ENCODE measurements around the gene MORN1.

MORN1 gene

GRCh38 chr1:2290171-2290578, 101.2 kb downstream of the MORN1 start:
- DNase-seq (ENCODE audit: low read depth) = no peak

GRCh38 chr1:2289607-2290006, 101.7 kb downstream of the MORN1 start:
- DNase-seq (ENCODE audit: low read depth) = no peak

GRCh38 chr1:2288816-2289536, 102.4 kb downstream of the MORN1 start:
- DNase-seq (ENCODE audit: low read depth) = no peak

GRCh38 chr1:2288311-2288710, 103.0 kb downstream of the MORN1 start:
- DNase-seq (ENCODE audit: low read depth) = no peak

DNA sequence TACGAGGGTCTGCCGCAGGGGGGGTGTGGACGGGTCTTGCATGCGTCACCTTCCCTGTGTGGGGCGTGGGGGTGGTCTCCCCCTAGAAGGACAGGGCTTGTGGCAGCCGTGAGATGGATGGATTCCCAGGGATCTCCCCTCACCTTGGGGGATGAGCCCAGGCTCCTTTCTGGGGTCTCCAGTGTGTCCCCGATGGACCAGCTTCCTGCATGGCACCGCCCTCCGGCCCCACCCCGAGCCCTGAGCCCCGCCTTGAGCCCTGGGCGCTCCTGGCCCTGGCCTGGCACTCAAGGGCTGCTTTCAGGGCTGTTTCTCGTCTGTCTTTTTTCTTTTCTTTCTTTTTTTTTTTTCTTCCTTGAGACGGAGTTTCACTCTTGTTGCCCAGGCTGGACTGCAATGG, 103.7 kb downstream of the MORN1 start:
- no peak for DNase-seq (ENCODE audit: low read depth)

DNA sequence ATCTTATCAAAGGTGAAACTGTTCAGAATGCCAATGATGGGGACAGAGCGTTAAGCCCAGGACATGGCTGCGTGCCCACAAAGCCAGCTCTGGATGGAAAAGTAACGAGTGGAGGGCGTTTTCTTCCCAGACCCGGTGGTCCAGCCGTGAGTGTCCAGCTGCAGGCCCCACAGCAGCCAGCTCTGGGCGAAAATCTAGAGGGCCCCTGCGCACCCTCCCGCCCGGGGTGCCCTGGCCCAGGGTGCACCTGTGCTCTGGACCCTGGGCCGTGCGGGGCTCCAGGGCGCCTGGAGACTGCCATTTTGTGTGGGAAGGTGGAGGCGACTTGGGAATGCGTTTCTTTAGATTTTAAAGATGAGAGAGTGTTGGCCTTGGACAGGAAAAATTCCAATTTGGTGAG, 104.4 kb downstream of the MORN1 start:
- no peak for DNase-seq (ENCODE audit: low read depth)

DNA sequence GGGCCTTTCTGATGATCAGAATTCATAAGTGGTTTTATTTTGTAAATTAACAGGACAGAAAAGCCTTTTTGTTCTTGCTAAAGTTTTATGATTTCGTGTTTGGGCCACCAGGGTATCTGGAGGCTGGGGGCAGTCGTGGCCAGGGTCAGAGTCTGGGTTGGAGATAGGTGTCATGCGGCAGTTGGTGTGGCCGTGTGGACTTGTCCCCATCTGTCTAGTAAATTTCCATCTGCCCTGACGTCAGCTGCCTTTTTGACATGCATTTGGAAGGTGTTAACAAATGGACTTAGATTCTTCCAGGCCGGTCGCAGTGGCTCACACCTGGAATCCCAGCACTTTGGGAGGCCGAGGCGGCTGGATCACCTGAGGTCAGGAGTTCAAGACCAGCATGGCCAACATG, 106.4 kb downstream of the MORN1 start:
- no peak for DNase-seq (ENCODE audit: low read depth)

DNA sequence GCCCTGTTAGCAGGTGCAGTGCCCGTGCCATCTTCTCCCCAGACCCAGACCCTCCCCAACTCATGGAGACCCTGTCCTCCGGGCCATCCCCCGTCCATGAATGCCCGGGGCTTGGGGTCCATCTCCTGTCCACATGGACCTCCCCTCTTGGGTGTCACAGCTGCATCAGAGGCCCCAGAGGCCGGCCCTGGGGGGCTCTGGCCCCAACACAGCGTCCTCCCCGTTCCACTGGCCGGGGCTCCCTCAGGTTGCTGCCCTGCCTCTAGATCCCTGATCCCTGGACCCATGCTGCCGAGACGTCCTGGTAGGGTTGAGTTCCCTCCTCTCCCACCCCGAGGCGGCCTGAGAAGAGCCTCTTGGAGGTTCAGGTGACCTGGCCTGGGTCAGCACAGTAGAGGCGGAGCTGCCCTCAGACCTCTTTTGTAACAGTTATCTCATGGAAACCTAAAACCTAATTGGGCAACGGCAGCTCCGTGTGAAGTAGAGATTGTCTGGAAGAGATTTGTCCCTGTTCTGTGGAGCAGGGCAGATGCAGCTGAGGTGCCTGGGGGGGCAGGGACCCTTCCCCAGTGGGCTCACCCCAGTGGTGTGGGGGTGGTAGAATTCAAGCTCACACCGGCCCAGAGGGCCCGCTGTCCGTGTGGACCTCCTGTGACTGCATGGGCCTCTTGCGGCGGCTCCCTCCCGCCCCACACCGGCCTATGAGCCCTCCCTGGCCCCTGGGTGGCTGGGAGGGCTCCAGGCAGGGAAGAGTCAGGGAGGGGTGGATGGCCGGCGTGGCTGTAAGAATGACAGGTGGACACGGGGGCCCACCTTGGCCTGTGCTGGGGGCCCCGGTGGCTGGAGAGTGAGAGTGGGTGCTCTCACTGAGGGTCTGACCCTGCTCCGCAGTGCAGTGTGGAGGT, 107.1 kb downstream of the MORN1 start:
- DNase-seq (ENCODE audit: low read depth) = no peak

DNA sequence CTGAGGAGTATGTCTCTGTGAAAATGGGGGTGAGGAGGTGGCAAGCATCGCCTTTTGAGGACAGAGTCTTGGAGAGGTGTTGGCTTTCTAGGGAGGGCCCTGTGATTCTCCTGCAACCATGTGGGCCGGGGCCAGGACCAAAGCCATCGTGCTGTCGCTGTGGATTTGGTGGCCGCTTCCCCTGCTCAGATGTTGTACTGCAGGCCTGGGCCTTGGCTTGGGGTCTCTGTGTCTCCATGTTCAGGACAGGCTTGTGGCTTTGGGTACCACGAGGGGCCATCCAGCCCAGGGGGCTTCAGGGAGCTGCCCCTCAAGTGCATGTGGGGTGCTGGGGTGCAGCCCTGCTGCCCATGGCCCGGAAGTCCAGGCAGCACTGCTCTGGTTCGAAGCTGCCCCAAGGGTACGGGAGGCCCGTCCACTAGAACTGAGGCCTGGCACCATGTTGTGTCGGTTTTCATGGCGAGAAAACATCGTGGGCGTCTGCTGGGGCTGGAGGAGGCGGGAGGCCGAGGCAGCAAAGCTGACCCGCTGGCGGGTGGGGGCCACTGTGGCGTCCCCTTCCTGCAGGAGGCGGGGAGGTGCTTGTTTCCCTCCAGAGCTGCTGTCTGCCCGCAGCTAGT, 107.9 kb downstream of the MORN1 start:
- no peak for DNase-seq (ENCODE audit: low read depth)

GRCh38 chr1:2282556-2283270, 108.6 kb downstream of the MORN1 start:
- DNase-seq (ENCODE audit: low read depth) = no peak

DNA sequence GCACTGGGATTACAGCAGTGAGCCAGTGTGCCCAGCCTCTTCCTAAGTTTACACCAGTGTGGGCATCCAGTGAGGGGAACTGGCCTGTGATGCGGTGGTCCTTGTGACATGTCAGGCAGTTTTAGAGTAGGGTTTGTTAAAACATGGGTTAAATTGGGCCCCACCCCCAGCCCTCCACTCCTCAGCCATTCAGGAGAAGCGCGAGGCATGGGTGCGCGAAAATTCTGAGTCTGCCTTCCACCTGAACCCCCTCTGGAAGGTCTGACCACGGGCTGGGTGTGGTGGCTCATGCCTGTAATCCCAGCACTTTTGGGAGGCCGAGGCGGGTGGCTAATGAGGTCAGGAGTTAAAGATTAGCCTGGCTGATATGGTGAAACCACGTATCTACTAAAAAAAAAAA, 111.5 kb downstream of the MORN1 start:
- DNase-seq (ENCODE audit: low read depth) = no peak

DNA sequence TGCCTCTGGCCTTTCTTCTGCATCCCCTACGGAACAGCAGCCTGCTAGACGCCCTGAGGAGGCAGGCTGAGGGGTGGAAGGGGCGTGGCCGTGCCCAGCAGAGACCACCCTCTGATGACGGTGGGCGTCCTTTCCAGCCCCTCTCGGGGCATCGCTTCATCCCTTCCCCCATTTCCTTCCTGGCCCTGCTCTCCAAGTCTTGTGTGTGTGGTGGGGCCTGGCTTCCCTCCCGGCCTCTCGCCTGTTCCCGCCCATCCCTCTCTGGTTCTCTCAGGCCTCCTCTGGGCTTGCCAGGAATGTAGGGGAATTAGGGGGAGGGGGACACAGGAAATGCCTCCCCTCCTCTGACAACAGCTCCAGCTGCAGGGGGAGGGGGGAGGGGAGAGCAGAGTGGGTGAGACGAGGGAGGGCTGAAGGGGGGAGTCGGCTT, 112.1 kb downstream of the MORN1 start:
- DNase-seq (ENCODE audit: low read depth) = no peak

- no peak for DNase-seq (ENCODE audit: low read depth)
Observed at GRCh38 chr1:2278591-2279209, 112.7 kb downstream of the MORN1 start.

DNA sequence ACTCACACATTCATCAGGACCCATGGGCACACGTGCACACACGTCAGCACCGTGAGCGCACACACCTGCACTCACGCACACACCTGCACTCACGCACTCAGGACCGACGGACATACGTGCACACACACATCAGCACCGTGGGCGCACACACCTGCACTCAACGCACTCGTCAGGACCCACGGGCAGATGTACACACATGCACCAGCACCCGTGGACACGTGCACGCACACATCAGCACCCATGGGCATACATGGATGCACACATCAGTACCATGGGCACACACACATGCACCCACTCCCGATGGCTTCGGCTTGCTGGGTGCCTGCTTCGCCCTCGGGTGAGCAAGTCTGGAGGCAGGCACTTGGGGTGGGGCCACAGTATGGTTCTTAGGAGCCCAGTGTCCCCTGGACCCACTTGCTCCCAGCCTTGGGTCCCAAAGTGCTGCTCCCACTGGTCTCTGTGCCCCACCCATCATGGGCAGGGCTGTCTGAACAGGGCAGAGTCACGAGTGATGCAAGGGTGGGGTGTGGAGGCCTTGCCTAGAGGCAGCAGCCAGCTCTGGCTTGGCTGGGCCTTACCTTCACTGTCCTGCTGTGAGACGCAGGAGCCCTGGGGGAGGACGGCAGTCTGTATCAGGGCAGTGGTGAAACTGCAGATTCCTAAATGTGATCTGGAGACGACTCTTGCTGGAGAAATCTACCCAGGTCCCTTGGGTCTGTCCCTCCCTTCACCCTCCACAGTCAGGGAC, 113.4 kb downstream of the MORN1 start:
- no peak for DNase-seq (ENCODE audit: low read depth)

DNA sequence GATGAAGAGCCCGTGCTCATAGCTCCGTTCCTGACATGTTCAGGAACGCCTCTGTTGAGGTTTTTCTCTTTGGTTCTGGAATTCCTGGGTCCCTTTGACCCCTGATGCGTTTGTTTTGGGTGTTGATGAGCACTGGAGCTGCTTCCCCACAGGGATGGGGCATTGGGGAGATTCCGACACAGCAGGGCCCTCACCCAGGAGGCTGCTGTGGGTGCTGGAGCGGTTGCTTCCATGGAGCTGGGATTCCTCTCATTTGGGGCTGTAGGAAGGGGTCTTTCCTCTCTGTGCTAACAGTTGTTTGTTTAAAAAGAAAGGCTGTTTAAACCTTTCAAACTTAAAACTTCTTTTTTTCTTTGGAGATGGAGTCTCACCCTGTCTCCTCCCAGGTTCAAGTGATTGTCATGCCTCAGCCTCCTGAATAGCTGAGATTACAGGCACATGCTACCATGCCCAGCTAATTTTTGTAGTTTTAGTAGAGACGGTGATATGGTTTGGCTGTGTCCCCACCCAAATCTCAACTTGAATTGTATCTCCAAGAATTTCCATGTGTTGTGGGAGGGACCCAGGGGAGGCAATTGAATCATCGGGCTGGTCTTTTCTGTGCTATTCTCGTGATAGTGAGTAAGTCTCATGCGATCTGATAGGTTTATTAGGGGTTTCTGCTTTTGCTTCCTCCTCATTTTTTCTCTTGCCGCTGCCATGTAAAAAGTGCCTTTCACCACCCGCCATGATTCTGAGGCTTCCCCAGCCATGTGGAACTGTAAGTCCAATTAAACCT, 114.4 kb downstream of the MORN1 start:
- no peak for DNase-seq (ENCODE audit: low read depth)

DNA sequence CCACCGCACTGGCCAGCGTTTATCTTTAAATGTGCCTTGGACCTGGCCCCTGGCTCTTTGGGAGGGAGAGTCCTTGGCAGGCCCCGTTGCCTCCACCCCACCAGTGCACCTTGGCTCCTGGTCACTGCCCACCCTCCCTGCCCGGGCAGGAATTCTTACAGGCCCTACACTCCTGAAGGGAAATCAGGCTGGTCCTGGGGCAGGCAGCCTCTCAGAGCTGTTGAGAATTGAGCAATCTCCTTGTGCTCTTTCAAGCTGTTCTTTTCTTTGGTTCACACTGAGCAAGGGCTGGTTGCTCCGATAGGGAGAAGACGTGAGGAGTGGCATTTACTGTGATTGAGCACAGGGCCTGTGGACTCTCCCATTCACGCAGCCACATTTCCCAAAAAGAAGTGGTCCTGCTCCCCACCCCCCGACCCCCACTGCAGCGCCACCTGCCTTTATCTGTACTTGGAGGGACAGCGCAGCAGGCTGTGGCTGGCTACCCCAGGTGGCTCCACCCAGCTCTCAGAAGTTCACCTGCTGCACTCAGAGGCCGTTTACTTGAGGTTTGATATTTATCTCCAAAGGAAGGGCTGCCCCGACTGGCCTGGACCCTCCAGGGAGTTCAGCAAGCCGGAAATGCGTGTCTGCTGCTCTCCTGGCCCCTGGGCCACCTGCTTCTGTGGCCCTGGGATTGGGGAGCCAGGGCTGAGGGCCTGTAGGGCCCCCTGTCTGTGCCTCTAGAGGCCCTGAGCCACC, 115.4 kb downstream of the MORN1 start:
- no peak for DNase-seq (ENCODE audit: low read depth)

DNA sequence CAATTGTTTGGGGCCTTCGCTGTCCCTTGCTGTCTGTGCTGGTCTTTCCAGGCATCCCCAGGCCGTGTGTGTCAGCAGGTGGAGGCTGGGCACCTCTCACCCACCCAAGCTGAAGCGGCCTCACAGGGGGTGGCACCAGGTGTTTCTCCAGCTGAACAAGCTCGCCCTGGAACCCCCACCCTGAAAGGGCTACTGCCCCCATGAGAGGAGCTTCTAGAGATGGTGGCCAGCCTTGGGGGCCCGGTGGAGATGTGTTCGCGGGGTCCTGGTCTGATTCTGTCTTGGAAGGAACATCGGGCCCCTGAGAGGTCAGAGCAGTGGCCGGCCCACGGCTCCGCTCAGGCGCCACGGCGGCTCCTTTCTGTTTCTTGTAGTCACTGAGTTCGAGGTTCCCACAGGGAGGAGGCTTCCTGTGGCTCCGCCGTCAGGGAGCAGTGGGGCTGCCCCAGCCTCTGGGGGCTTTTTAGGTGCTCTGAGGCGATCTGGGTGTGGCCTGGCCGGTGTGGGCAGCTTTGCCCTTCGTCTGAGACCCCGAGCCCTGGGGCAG, 116.4 kb downstream of the MORN1 start:
- DNase-seq (ENCODE audit: low read depth) = no peak

DNA sequence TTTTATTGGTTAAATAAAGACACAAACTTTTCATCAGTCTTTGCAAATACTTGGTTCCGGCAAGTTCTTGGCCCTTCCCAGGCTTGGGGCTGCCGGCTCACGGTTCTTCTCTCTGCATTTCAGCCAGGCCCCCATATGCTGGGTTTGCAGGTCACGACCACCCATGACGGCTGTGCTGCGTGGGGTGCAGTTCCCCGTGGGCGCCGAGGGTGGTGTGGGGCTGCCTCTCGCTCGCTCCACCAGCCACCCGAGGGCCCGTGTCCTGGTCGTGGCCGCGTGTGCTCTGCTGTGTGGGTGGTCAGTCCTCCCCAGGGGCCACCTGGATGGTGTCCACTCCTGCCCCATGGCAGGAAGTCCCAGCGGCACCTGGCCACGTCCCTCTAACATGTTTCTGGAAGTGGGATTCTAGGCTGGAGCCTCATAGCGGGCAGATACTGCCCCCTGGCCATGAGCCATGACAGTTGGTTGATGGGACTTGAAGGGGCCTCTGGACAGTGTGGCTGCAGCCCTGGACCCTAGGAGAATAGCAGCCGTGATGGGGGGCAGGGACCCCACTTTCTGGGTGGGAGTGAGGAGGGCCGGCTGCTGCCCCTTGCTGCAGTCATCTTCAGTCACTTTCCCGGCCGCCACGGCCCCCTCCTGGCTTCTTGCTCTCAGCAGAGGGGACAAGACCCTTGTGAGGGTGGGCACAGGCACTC, 117.0 kb downstream of the MORN1 start:
- DNase-seq (ENCODE audit: low read depth) = no peak

Measured in stimulated activated CD8-positive, alpha-beta memory T cell treated with anti-CD3 and anti-CD28 coated beads, Interleukin-15, amount 100 ng/mL, for 24 hours (primary cell).